ENCODE results near the gene DECR2. TPM values are rescaled to one million over a fixed set of nuclear protein-coding genes. Genes with fewer than 3 reads are reported as not detected.
A peak's percentile ranks its signal among the peaks of the same experiment; 100 is the strongest.
"Not testable (repeated sequence)": the region's sequence is repeated elsewhere in the genome, so short reads cannot be mapped to it uniquely, and the experiment has no call there.

The DECR2 gene
- total and polyA plus RNA-seq, 10 of the 15 experiments (the other 5 are each of a cell fraction or from before 2014, with no cell fraction given): 0.53 to 20.3 (median 6.0) TPM

DNA sequence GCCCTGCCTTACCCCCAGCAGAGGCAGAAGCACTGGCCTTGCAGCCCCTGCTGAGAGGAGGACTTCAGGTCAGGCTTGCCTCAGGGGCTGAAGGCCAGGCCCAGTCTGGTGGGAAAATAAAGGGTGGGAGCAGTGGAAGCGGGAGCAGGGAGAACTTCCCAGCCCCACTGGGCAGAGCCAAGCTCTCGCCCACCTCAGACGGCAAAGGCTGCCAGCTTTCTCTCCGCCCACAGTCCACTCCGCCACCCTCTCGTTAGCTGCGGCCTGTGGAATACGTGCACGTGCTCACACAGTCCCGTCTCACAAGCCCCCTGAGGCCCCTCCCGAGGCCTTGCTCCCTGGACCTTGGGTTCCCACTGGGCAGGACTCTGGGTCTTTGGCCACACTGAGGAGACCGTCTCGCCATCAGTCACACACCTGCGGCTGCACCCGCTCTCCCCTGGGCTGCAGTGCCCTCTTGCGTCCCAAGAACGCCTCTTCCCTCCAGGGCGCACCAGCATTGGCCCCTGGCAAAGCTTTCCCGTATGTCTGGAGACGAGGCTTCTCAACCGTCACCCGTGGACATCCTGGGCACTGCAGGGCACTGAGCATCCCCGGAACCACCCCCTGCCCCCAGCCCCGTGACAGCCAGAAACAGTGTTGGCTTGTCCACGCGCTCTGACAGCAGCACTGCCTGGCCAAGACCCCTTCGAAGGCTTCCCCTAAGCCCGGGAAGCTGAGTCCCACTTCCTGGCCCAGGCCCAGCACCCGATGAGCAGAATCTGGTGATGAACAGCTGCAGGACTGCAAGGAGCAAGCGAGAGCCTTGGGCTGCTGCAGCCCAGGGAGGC, 39.6 kb upstream of the DECR2 start:
- FAIRE-seq (no peak), DNase-seq (ENCODE audit: low read depth, low spot score) (no peak), ATAC-seq (peak; percentile 92)
- intact Hi-C loops (cut with micrococcal nuclease; ENCODE audit: unreplicated experiment) (loop anchor here (2.0 kb wide), 1 partner anchor 255 kb away; no protein-coding TSS in a partner anchor), in situ Hi-C loops (cut with MboI) (no loop called here)
- POLR2A ChIA-PET: interaction anchor here (0.6 kb wide), 2 partner anchors 48 to 338 kb away, joined by 3 to 7 read pairs; no protein-coding TSS in a partner anchor
- SMC1A ChIA-PET (ENCODE audit: uncharacterized antibody, unreplicated experiment): interaction anchor here (0.5 to 2.1 kb wide), 5 partner anchors 9 to 257 kb away, joined by 3 to 12 read pairs (median 4); partner anchors contain the start of gene MRPL28
- TF ChIP-seq, protein P1, sequence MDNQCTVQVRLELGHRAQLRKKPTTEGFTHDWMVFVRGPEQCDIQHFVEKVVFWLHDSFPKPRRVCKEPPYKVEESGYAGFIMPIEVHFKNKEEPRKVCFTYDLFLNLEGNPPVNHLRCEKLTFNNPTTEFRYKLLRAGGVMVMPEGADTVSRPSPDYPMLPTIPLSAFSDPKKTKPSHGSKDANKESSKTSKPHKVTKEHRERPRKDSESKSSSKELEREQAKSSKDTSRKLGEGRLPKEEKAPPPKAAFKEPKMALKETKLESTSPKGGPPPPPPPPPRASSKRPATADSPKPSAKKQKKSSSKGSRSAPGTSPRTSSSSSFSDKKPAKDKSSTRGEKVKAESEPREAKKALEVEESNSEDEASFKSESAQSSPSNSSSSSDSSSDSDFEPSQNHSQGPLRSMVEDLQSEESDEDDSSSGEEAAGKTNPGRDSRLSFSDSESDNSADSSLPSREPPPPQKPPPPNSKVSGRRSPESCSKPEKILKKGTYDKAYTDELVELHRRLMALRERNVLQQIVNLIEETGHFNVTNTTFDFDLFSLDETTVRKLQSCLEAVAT (IDR thresholded peaks at IDR 0.05): no peak
- TF ChIP-seq, protein P2, sequence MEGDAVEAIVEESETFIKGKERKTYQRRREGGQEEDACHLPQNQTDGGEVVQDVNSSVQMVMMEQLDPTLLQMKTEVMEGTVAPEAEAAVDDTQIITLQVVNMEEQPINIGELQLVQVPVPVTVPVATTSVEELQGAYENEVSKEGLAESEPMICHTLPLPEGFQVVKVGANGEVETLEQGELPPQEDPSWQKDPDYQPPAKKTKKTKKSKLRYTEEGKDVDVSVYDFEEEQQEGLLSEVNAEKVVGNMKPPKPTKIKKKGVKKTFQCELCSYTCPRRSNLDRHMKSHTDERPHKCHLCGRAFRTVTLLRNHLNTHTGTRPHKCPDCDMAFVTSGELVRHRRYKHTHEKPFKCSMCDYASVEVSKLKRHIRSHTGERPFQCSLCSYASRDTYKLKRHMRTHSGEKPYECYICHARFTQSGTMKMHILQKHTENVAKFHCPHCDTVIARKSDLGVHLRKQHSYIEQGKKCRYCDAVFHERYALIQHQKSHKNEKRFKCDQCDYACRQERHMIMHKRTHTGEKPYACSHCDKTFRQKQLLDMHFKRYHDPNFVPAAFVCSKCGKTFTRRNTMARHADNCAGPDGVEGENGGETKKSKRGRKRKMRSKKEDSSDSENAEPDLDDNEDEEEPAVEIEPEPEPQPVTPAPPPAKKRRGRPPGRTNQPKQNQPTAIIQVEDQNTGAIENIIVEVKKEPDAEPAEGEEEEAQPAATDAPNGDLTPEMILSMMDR (IDR thresholded peaks at IDR 0.05 in 2 of 3, conservative IDR thresholded peaks at IDR 0.05 in 1 of 3; ENCODE audit: control insufficient read depth in 2 of 3, extremely low read depth in 1 of 3, insufficient read depth in 1 of 3, low read depth in 3 of 3, low read length in 3 of 3): peak; percentile 70 to 84 (median 79)
- TF ChIP-seq SMC3 (IDR thresholded peaks at IDR 0.05; ENCODE audit: borderline replicate concordance, low read length) (peak; percentile 64; the same call in 1 of the 2 replicates), RAD21 (IDR thresholded peaks at IDR 0.05; ENCODE audit: insufficient read depth, low read depth, low read length) (peak; percentile 86), BHLHE40 (IDR thresholded peaks at IDR 0.05; ENCODE audit: borderline replicate concordance in 1 of 2, low read depth in 2 of 2, low read length in 1 of 2) (peak in 1 of 2 experiments; percentile 59; a peak in 1 of 4 replicates), IKZF1 (conservative IDR thresholded peaks at IDR 0.05) (0 out of 2 replicates have a peak, but pooled peaks have one; percentile 18), RUNX3 (IDR thresholded peaks at IDR 0.05; ENCODE audit: low read length) (peak; percentile 15)
- TF ChIP-seq, protein P3, sequence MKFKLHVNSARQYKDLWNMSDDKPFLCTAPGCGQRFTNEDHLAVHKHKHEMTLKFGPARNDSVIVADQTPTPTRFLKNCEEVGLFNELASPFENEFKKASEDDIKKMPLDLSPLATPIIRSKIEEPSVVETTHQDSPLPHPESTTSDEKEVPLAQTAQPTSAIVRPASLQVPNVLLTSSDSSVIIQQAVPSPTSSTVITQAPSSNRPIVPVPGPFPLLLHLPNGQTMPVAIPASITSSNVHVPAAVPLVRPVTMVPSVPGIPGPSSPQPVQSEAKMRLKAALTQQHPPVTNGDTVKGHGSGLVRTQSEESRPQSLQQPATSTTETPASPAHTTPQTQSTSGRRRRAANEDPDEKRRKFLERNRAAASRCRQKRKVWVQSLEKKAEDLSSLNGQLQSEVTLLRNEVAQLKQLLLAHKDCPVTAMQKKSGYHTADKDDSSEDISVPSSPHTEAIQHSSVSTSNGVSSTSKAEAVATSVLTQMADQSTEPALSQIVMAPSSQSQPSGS (IDR thresholded peaks at IDR 0.05; ENCODE audit: low read length): no peak
- Histone ChIP-seq H3K9me3 (replicated peaks; ENCODE audit: control insufficient read depth, insufficient read depth, low read length) (no peaks in the 10 kb centered on the region), H3K79me2 (ENCODE audit: control insufficient read depth, insufficient read depth, low read length) (no peaks in the 10 kb centered on the region), H2AFZ (ENCODE audit: control insufficient read depth, low read depth, low read length) (peak overlapping the region; percentile 19; the same call in 1 of the 2 replicates), H3K4me3 (no peak overlapping the region), H3K27ac (ENCODE audit: control insufficient read depth, insufficient read depth) (no peak overlapping the region), H3K4me2 (ENCODE audit: control insufficient read depth, insufficient read depth) (peak overlapping the region; percentile 44; the same call in 1 of the 2 replicates), H3K9ac (ENCODE audit: control insufficient read depth, insufficient read depth, low read length) (no peak overlapping the region), H3K4me1 (ENCODE audit: control insufficient read depth, insufficient read depth, low read length) (no peaks in the 10 kb centered on the region), H3K27me3 (replicated peaks in 1 of 2; ENCODE audit: control insufficient read depth in 2 of 2, insufficient read depth in 2 of 2, low read length in 1 of 2) (no peaks in the 10 kb centered on the region), H3K36me3 (ENCODE audit: control insufficient read depth in 2 of 2, insufficient read depth in 2 of 2, low read length in 1 of 2) (peaks cover under 1 to 3% of the 10 kb centered on the region in 2 experiments; a peak in 3 of 4 replicates), H4K20me1 (ENCODE audit: control insufficient read depth, insufficient read depth) (no peaks in the 10 kb centered on the region)
- CTCF ChIA-PET: interaction anchor here (0.6 to 2.5 kb wide), 17 partner anchors 8 to 297 kb away, joined by 3 to 29 read pairs (median 4); partner anchors contain the start of genes HBQ1 and MRPL28
- no TSS peak for BruUV-seq (replicated peaks)
- RAD21 ChIA-PET (ENCODE audit: unreplicated experiment): interaction anchor here (0.8 to 1.6 kb wide), 7 partner anchors 8 to 296 kb away, joined by 3 to 19 read pairs (median 5); partner anchors contain the start of genes AXIN1 and MRPL28
- 48% methylated on average over 25 of the region's 30 CpGs for WGBS (ENCODE audit: insufficient coverage, insufficient replicate concordance, low lambda C conversion rate, missing lambda C conversion rate)

DNA sequence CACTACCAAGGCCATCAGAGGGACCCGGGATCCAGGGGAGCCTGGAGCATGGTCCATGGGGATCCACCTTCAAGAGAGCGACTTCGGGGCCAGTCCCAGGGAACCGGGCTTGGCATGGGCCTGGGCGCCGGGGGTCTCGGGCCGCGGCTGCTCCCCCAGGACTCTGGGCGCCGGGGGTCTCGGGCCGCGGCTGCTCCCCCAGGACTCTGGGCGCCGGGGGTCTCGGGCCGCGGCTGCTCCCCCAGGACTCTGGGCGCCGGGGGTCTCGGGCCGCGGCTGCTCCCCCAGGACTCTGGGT, 39.0 kb upstream of the DECR2 start:
- CTCF ChIA-PET: interaction anchor here (0.5 to 2.5 kb wide), 17 partner anchors 8 to 297 kb away, joined by 3 to 29 read pairs (median 4); partner anchors contain the start of genes HBQ1 and MRPL28
- POLR2A ChIA-PET: interaction anchor here (0.6 kb wide), 1 partner anchor 49 kb away, joined by 3 read pairs; no protein-coding TSS in a partner anchor
- BruUV-seq (replicated peaks); H3K79me2 ChIP-seq (ENCODE audit: control insufficient read depth, insufficient read depth, low read length); H3K27me3 ChIP-seq (replicated peaks in 1 of 2; ENCODE audit: control insufficient read depth in 2 of 2, insufficient read depth in 2 of 2, low read length in 1 of 2); H4K20me1 ChIP-seq (ENCODE audit: control insufficient read depth, insufficient read depth); DNase-seq (ENCODE audit: low read depth, low spot score); H3K4me2 ChIP-seq (ENCODE audit: control insufficient read depth, insufficient read depth); in situ Hi-C loops (cut with MboI); ATAC-seq; H3K9me3 ChIP-seq (replicated peaks; ENCODE audit: control insufficient read depth, insufficient read depth, low read length); H3K9ac ChIP-seq (ENCODE audit: control insufficient read depth, insufficient read depth, low read length); FAIRE-seq; H3K4me1 ChIP-seq (ENCODE audit: control insufficient read depth, insufficient read depth, low read length); H2AFZ ChIP-seq (ENCODE audit: control insufficient read depth, low read depth, low read length); H3K36me3 ChIP-seq (ENCODE audit: control insufficient read depth in 2 of 2, insufficient read depth in 2 of 2, low read length in 1 of 2); H3K4me3 ChIP-seq; H3K27ac ChIP-seq (ENCODE audit: control insufficient read depth, insufficient read depth): not testable (repeated sequence)
- intact Hi-C loops (cut with micrococcal nuclease; ENCODE audit: unreplicated experiment): loop anchor here (2.0 kb wide), 1 partner anchor 256 kb away; no protein-coding TSS in a partner anchor
- WGBS (ENCODE audit: insufficient coverage, insufficient replicate concordance, low lambda C conversion rate, missing lambda C conversion rate): 55% methylated on average over 24 of the region's 24 CpGs
- SMC1A ChIA-PET (ENCODE audit: uncharacterized antibody, unreplicated experiment): interaction anchor here (1.0 to 2.1 kb wide), 4 partner anchors 8 to 257 kb away, joined by 3 to 12 read pairs (median 6); partner anchors contain the start of gene MRPL28
- RAD21 ChIA-PET (ENCODE audit: unreplicated experiment): interaction anchor here (0.8 to 1.6 kb wide), 6 partner anchors 8 to 297 kb away, joined by 3 to 19 read pairs (median 6); partner anchors contain the start of genes AXIN1 and MRPL28

All from GM12878 (cell line).